8988T (cell line): ENCODE results near the gene MAMDC2.
"Not testable (repeated sequence)": the region's sequence is repeated elsewhere in the genome, so short reads cannot be mapped to it uniquely, and the experiment has no call there.

ENCODE experiments used
- DNase-seq: peaks from one replicate; pipeline ENCODE4 v3.0.0; 2011

Gene MAMDC2

GRCh38 chr9:70143394-70144130 lies 99.9 kb downstream of the MAMDC2 start:
- no peak for DNase-seq

- DNase-seq = no peak
These were observed 100.5 kb downstream of the MAMDC2 start for GRCh38 chr9:70144131-70144503.

- no peak for DNase-seq
These were observed 102.3 kb downstream of the MAMDC2 start for GRCh38 chr9:70145981-70146380.

- DNase-seq = no peak
These were observed 103.5 kb downstream of the MAMDC2 start for GRCh38 chr9:70147196-70147595.

GRCh38 chr9:70147651-70148050 lies 104.0 kb downstream of the MAMDC2 start:
- no peak for DNase-seq

GRCh38 chr9:70152350-70152749 lies 108.7 kb downstream of the MAMDC2 start:
- DNase-seq = no peak

GRCh38 chr9:70156729-70157128 lies 113.1 kb downstream of the MAMDC2 start:
- DNase-seq = no peak

GRCh38 chr9:70159630-70160029 lies 116.0 kb downstream of the MAMDC2 start:
- no peak for DNase-seq

GRCh38 chr9:70160686-70161600 lies 117.3 kb downstream of the MAMDC2 start:
- DNase-seq = no peak

- DNase-seq = no peak
These were observed 121.5 kb downstream of the MAMDC2 start for GRCh38 chr9:70165006-70165602.

- DNase-seq = no peak
These were observed 124.9 kb downstream of the MAMDC2 start for GRCh38 chr9:70168521-70168920.

- DNase-seq = no peak
These were observed 125.6 kb downstream of the MAMDC2 start for GRCh38 chr9:70169222-70169621.

GRCh38 chr9:70170151-70170790 lies 126.6 kb downstream of the MAMDC2 start:
- DNase-seq = no peak

GRCh38 chr9:70172532-70172931 lies 128.9 kb downstream of the MAMDC2 start:
- DNase-seq = no peak

- DNase-seq = no peak
These were observed 133.5 kb downstream of the MAMDC2 start for GRCh38 chr9:70177121-70177520.

GRCh38 chr9:70192707-70193106 lies 149.1 kb downstream of the MAMDC2 start:
- DNase-seq = no peak

GRCh38 chr9:70195456-70195855 lies 151.8 kb downstream of the MAMDC2 start:
- DNase-seq = no peak

GRCh38 chr9:70197216-70198044 lies 153.8 kb downstream of the MAMDC2 start:
- DNase-seq = no peak

GRCh38 chr9:70204743-70205142 lies 161.1 kb downstream of the MAMDC2 start:
- not testable (repeated sequence) for DNase-seq

GRCh38 chr9:70205366-70206020 lies 161.8 kb downstream of the MAMDC2 start:
- DNase-seq = no peak

GRCh38 chr9:70217029-70217428 lies 173.4 kb downstream of the MAMDC2 start:
- no peak for DNase-seq

GRCh38 chr9:70218767-70219166 lies 175.1 kb downstream of the MAMDC2 start:
- no peak for DNase-seq
